Kidney capillary endothelial cell (primary cell): ENCODE measurements around the gene SNX27.
"Not testable (repeated sequence)": the region's sequence is repeated elsewhere in the genome, so short reads cannot be mapped to it uniquely, and the experiment has no call there.

Source experiments
- DNase-seq: peaks from one replicate; pipeline ENCODE4 v3.0.0-alpha.2; 2018; ENCODE audit warnings: low spot score

Gene SNX27

GRCh38 chr1:151604291-151604690, 7.6 kb upstream of the SNX27 start:
- DNase-seq = no peak

- DNase-seq = no peak
Observed at GRCh38 chr1:151606384-151606783, 5.5 kb upstream of the SNX27 start.

GRCh38 chr1:151606857-151607256, 5.0 kb upstream of the SNX27 start:
- DNase-seq = no peak

- no peak for DNase-seq
Observed at GRCh38 chr1:151610142-151610541, 1.7 kb upstream of the SNX27 start.

- no peak for DNase-seq
Observed at GRCh38 chr1:151611288-151611790, 511 bp upstream of the SNX27 start.

- no peak for DNase-seq
Observed at GRCh38 chr1:151612501-151613281, 841 bp downstream of the SNX27 start.

- DNase-seq = no peak
Observed at GRCh38 chr1:151613282-151613780, 1.5 kb downstream of the SNX27 start.

GRCh38 chr1:151615711-151616504, 4.1 kb downstream of the SNX27 start:
- no peak for DNase-seq

- no peak for DNase-seq
Observed at GRCh38 chr1:151616505-151616849, 4.6 kb downstream of the SNX27 start.

GRCh38 chr1:151618003-151618402, 6.2 kb downstream of the SNX27 start:
- DNase-seq = no peak

- no peak for DNase-seq
Observed at GRCh38 chr1:151618470-151618869, 6.6 kb downstream of the SNX27 start.

- DNase-seq = not testable (repeated sequence)
Observed at GRCh38 chr1:151618996-151619395, 7.1 kb downstream of the SNX27 start.

- DNase-seq = no peak
Observed at GRCh38 chr1:151619489-151620093, 7.7 kb downstream of the SNX27 start.

GRCh38 chr1:151620286-151620685, 8.4 kb downstream of the SNX27 start:
- no peak for DNase-seq

- no peak for DNase-seq
Observed at GRCh38 chr1:151621351-151621750, 9.5 kb downstream of the SNX27 start.

- no peak for DNase-seq
Observed at GRCh38 chr1:151624783-151625182, 12.9 kb downstream of the SNX27 start.

- DNase-seq = no peak
Observed at GRCh38 chr1:151626740-151627334, 15.0 kb downstream of the SNX27 start.

- DNase-seq = no peak
Observed at GRCh38 chr1:151629278-151629677, 17.4 kb downstream of the SNX27 start.

- DNase-seq = no peak
Observed at GRCh38 chr1:151635479-151636072, 23.7 kb downstream of the SNX27 start.

- no peak for DNase-seq
Observed at GRCh38 chr1:151638074-151638775, 26.4 kb downstream of the SNX27 start.

- no peak for DNase-seq
Observed at GRCh38 chr1:151638812-151639211, 27.0 kb downstream of the SNX27 start.
